HG02678 (cell line): ENCODE data around the gene TRAPPC3L.
A peak's percentile ranks its signal among the peaks of the same experiment; 100 is the strongest.
"Not testable (repeated sequence)": the region's sequence is repeated elsewhere in the genome, so short reads cannot be mapped to it uniquely, and the experiment has no call there.

Experiments
- ATAC-seq: cut with Tn5 transposase; IDR thresholded peaks from one replicate; pipeline ENCODE4 v1.9.1; 2021; ENCODE audit warnings: mild to moderate bottlenecking, moderate library complexity; ENCODE audit not compliant: unreplicated experiment

Gene TRAPPC3L

GRCh38 chr6:116515141-116515540, 30.3 kb downstream of the TRAPPC3L start:
- ATAC-seq: no peak

GRCh38 chr6:116514111-116514510, 31.4 kb downstream of the TRAPPC3L start:
- ATAC-seq: no peak

GRCh38 chr6:116513224-116513875, 32.1 kb downstream of the TRAPPC3L start:
- ATAC-seq: no peak

- ATAC-seq: no peak
Measured at GRCh38 chr6:116512734-116513133, 32.8 kb downstream of the TRAPPC3L start.

DNA sequence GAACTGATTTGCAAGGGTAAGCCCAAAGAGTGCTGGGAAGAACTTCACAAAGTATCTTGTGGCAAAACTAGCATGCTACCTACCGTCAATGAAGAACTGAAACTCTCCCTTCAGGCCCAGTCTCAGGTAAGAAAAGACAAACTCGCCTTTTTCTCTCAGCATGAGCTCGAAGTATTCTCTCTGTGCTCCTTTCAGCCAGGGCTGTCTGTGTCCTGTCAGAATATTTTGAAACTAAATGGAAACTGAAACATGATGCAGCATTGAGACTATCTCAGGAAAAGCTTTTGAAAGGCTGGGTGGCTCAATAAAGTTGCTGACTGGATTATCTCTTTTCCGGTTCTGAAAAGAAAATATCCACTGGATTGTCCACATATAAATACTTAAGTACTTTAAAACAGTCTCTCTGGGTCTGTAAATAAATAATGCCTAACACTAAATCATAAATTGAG, 33.3 kb downstream of the TRAPPC3L start:
- peak; percentile 82 for ATAC-seq

DNA sequence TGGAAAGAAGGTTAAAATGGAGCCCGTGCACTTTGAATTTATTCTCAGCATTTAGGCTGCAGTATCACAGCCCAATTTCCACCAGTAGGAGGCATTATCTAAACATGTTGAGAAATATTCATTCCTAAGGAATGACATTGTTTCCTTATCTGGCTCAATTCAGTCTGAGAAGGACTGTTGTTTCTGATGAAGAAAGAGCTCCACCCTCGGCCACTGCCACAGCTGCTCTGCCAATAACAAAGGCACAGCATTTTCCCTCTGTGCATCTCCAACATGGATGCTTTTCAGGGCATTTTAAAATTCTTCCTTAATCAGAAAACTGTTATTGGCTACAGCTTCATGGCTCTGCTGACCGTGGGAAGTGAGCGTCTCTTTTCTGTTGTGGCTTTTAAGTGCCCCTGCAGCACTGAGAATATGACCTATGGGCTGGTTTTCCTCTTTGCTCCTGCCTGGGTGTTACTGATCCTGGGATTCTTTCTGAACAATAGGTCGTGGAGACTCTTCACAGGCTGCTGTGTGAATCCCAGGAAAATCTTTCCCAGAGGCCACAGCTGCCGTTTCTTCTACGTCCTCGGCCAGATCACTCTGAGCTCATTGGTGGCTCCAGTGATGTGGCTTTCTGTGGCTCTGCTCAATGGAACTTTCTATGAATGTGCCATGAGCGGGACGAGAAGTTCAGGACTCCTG, 33.9 kb downstream of the TRAPPC3L start, which contains the start of gene CALHM5:
CALHM5 (plus strand) TSS at position 216 of the 687 bp plus-strand sequence; CDS start at position 274, 58 bp downstream.
- no peak for ATAC-seq

DNA sequence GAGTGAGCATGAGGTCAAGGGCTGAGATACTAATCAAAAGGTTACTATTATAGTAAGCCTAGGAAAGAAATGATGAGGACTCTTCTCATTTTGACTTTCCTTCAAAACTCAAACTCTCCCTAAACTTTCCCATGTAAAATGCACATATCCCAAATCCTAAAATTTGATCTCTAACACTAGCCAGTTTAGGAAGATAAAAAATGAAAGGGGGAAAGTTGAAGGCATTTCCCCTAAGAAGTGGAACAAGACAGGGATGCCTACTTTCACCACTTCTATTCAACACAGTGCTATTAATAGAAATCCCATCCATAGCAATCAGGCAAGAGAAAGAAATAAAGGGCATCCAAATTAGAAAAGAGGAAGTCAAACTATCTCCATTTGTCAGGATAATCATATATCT, 37.0 kb downstream of the TRAPPC3L start:
- ATAC-seq: no peak

- ATAC-seq: no peak
Measured at GRCh38 chr6:116507324-116507723, 38.2 kb downstream of the TRAPPC3L start.

DNA sequence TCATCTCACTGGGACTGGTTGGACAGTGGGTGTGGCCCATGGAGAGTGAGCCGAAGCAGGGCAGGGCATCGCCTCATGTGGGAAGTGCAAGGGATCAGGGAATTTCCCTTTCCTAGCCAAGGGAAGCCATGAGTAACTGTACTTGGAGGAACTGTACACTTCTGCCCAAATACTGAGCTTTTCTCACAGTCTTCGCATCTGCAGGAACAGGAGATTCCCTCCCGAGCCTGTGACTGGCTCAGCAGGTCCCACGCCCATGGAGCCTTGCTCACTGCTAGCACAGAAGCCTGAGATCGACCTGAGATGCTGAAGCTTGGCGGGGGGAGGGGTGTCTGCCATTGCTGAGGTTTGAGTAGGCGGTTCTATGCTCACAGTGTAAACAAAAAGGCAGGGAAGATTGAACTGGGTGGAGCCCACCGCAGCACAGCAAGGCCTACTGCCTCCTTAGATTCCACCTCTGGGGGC, 44.5 kb downstream of the TRAPPC3L start:
- ATAC-seq: no peak

DNA sequence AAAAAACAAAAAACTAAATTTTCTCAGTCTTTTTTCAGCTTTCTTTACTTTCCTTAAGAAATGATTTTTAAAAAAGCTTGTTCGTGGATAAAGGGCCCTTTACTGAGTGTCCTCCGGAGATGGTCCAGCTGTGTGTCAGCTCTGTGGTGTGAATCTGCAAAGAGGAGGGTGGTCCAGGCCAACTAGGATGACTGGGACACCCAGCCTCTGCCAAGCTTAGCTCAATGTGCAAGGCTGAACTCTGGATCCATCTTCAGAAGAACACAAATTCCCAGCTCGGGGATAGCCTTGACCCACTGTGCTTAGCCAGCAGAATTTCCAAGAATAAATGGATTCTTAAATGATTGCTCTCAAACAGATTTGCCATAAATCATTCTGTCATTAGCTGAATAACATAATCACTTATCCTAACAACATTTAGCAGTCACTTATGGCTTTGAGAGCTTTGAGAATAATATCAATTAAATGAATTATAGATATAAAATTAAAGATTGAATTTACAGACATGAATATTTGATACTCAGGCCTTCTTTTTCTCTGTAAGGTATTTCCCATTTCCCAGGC, 48.3 kb downstream of the TRAPPC3L start:
- no peak for ATAC-seq

GRCh38 chr6:116495161-116495560, 50.3 kb downstream of the TRAPPC3L start:
- not testable (repeated sequence) for ATAC-seq

- ATAC-seq: no peak
Measured at GRCh38 chr6:116492331-116493067, 53.0 kb downstream of the TRAPPC3L start.

GRCh38 chr6:116491610-116492330, 53.7 kb downstream of the TRAPPC3L start:
- ATAC-seq: no peak

DNA sequence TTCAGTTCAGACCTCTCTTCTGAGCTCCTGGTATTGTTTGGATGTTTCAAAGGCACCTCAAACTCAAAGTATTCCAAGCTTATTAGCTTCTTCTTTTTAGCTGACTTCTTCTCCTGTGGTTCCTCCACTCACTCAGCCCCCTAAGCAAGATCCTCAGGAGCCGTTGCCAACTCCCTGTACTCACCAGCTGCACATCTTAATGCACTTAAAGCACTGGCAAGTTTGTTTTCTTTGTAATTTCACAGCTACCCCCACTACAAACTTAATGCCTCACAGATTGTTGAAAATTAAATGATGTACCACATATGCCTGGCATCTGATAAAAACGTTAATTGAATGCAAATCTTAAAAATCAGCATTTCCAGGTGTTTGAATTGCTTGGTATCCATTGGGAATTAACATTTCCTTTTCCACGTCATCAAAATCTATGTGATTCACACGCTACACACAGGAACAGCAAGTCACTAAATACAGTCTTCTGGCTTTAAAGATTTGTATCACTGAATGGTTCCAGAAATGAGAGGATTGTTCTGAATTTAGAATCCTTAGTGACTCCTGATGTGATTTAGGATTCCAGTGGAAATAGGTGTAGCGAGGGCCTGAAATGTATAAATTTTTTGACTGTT, 59.8 kb downstream of the TRAPPC3L start:
- no peak for ATAC-seq

DNA sequence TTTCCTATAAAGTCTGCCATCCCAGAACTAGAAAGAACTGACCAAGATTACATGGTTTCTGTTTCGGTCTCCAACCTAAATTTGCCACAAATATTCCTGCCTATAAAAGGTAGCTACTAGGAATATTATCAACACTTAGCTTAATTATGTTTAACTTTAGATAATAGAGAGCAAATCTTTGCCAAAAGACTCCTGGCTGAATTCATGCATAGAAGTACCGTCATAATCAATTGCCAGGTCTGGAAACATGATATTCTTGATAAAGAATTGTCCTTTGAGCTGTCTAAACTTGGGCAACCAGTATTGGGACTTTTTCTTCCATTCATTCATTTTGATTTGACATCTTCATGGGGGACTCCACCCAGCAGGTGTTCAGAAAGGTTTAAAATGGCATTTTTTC, 61.9 kb downstream of the TRAPPC3L start:
- no peak for ATAC-seq

- no peak for ATAC-seq
Measured at GRCh38 chr6:116482780-116483179, 62.7 kb downstream of the TRAPPC3L start.

DNA sequence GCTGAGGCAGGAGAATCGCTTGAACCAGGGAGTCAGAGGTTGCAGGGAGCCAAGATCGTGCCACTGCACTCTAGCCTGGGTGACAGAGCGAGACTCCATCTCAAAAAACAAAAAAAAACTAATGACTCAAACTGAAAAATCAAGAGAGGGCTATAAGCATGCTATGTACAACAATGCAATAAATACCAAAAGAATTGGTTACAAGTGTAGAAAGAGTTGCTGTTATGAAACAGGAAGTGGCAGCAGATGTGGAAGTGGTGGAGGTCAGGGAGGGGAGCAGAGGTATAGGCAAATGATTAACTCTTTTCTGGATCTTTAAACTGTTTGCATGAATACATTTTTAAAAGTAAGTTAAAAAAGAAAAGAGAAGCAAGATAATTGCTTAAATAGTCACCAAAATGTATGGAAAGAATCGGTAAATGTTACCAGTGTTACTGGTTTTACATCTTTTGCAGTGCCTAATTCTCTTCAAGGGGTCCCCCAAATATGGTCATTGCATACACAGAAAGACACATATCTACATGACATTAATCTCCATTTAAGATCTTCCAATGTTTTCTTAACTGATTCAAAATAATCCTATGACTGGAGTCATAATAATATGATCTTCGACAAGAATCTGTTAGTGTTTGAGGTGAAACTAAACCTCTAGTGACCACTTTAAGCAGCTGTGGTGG, 69.3 kb downstream of the TRAPPC3L start:
- peak; percentile 100 for ATAC-seq

- ATAC-seq: no peak
Measured at GRCh38 chr6:116475141-116475540, 70.3 kb downstream of the TRAPPC3L start.

DNA sequence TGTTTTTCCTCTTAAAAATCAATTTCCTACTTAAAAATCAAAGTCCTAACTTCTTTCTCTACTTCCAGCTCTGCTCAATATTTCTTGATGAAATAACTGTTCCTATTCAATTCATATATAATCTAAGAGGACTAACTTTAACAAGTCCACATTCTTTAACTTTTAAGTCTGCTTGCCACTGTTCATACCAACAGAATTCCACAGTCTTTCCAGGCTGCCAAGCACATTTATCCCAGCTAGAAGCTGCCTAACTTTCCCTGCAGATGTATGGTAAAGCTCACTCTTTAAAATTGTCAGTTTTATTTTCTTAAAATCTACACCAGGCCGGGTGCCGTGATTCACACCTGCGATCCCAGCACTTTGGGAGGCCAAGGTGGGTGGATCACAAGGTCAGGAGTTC, 72.8 kb downstream of the TRAPPC3L start:
- ATAC-seq: no peak

GRCh38 chr6:116471531-116471930, 74.0 kb downstream of the TRAPPC3L start:
- ATAC-seq: no peak
